Endometrial microvascular endothelial cells (primary cell): Measurements from ENCODE around the gene FGFBP1. TPM values are rescaled to one million over a fixed set of nuclear protein-coding genes. Genes with fewer than 3 reads are reported as not detected.

Source experiments
- in situ Hi-C: cut with HindIII; loops from 2 replicates; pipeline ENCODE4 v1.10.0; 2017; ENCODE audit warnings: low sequenced_read_pairs, low pct_unique_long_range_greater_than_20kb; ENCODE audit errors: inconsistent ontology term
- total RNA-seq: library from RNA; depleted of rRNA; stranded (reverse); fragments of >200 nt; gene quantifications from one replicate; pipeline ENCODE4 v1.2.3, GENCODE V29; 2015; ENCODE audit errors: inconsistent ontology term

FGFBP1 gene
- total RNA-seq, 1 donor from 2014 or later: not detected

DNA sequence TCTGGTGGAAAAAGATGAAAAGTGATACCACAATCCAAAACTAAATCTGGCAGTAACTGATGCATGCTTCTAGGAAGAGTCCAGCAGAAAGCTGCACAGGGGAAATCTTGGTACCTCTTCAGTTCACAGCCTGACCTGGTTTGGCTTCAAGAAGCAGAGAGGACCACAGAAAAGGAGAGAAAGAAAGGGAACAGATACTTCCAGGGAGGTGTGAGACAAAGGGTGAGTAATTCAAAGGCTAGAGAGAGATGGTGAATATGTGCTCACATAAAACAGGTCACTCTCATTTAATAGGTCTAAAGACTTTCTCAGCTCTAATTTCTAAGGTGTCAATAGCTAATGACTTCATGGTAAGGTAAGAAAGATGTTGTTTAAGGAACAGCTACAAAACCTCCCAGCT, 13.2 kb upstream of the FGFBP1 start:
- in situ Hi-C loops: no loop called here

DNA sequence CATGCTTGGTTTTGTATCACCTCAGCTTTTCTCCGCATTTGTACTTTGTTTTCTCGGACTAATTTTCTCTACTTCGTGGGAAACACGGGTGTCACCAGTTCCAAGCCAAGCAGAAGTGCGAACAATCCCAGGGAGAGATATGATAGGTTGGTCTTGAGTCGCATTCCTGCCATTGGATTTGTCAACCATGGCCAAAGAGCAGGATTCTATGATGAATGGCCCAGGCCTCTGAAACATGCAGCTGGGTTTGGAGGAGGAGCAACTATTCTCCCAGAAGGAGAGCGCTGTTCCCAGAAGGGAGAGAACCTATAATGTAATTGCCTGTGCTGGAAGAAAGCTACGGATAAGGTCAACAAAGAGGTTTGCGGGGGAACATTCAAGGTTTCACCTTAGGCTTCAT, 10.3 kb upstream of the FGFBP1 start:
- in situ Hi-C loops: no loop called here

DNA sequence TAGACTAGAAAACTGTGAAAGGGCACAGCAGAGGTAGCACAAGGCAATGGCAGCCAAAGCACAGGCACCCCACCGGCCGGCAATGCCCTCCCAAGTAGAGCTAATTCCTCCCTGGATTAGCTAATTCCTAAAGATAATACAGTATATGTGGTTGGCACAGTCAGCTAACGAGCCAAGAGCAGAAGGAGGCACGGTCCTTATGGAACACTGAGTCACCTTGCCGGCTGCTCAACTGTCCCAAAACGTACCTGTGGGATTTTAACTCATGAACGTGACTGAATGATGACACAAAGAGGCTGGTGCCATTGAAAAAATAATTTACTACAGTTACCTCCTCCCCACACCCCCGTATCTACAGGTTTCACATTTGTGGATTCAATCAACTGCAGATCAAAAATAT, 9.1 kb upstream of the FGFBP1 start:
- in situ Hi-C loops: no loop called here

DNA sequence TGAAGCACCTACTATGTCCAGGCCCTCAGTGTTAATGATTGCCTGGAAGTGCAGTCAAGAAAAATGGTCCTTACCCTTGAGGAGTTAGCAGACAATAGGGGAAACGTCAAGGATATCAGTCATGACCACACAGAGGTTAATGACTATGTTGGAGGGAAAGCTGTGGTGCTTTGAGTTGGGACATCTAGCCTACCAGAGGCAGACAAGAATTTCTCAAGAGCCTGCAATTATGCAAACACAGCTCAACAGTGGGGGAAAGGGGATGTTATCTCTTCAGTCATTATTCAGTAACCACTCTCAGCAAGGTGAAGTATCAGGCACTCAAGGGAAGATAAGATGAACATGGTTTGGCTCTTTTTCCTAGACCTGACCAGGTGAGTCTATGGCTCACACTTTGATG, 7.0 kb upstream of the FGFBP1 start:
- in situ Hi-C loops: no loop called here

DNA sequence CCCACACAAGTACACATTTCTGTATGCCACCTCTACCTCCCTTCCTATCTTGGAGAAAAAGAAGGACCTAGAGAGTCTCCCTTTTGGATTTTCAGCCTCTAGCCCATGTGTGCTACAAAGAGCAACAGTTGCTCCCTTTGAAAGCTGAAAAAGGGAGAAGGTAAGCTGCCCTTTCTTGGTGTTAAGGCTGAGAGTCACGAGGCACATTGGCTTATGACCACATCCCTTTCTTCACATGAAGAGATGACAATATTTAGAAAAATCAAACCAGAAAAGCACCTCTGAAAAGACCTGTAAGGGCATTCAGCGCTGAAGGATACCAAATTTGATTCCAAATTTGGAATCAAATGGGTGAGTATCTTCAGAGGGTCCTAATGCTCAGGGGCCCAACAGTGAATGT, 6.4 kb upstream of the FGFBP1 start:
- in situ Hi-C loops: no loop called here

DNA sequence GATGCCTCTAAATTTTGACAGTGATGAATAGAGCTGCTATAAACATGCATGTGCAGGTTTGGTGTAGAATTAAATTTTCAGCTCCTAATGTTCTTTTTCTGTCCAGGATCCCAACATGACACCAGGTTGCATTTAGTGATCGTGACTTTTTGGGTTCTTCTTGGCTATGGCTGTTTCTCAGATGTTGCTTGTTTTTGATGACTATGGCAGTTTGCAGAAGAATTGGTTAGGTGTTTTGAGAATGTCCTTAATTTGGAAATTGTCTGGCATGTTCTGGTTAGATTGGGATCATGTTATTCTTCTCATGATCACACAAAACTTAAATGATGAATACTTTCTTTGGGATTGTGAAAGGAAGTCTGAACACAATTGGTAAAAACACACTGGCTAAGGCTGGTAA, 3.7 kb upstream of the FGFBP1 start:
- in situ Hi-C loops: no loop called here

DNA sequence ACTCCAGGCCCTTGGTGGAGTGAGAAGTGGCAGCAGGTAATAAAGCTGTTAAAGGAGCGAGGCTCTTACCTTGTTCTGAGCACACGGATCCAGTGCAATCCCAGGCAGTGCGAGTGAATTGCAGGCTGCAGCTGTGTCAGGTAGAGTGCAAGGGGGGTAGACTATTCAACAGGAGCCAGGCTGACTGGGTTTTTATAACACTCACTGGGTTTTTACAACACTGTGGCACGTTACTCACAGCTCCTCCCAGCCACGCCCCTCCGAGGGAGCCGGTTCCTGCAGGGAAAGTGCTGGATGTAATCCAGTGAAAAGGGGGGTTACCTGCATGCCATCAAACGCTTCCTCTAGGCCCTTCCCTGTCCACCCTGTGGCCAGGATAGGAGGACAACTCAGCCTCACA, 358 bp downstream of the FGFBP1 start:
- in situ Hi-C loops: no loop called here

DNA sequence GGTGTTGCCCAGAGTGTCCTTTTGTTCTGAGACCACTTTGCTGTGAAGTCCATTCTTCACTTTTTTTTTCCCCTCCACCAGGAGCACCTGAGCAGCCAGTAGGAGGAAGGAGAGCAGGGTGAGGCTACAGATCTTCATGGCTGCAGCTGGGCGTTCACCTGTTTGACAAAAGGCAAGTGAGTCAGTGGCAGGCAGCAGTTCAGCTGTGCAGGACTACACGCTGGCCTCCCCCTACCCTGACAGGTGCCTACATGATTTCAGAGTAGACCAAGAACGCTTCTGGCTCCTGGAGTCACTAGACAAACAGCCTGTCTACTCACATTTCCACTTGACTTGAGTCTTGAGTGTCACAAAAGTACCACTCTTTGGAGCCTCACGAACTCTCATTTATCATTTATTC, 2.0 kb downstream of the FGFBP1 start:
- in situ Hi-C loops: no loop called here

DNA sequence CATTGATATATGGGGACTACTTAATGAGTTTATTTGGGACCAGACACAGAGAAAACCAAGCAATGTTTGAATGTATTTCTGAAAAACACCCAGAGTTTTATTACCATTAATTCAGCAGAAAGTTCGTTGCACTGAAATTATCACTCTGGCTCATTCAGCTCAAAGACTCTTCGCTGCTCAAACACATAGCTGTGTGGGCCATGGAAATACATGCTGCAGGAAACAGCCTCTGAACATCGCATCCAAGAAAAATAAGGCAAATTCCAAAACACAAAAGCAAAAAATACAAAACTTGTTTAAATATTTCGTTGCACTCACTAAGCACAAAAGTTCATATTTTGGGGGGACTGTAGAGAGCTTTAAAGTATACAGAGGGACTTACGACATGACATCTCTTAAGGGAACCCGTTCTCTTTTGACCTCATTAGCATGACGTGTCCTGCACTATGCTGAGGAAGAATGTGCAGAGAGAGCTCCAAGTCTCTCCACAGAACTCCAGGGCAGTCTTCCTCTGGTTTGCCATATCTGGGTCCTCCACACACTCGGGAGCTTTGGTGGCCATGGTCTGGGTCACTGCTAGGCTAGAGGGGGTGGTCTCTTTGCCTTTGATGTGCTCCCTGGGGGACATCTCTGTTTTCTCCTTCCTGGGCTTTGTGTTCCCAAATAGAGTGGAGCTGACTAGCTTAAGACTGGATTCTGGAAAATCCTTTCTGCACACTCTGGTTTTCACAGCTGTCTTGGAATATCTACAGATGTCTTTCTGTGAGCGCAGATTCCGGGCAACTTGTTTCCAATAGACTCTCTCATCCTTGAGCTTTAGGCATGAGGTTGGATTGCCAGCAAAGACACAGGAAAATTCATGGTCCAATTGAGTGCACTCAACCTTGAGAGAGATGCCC, 2.8 kb downstream of the FGFBP1 start:
- in situ Hi-C loops: no loop called here

DNA sequence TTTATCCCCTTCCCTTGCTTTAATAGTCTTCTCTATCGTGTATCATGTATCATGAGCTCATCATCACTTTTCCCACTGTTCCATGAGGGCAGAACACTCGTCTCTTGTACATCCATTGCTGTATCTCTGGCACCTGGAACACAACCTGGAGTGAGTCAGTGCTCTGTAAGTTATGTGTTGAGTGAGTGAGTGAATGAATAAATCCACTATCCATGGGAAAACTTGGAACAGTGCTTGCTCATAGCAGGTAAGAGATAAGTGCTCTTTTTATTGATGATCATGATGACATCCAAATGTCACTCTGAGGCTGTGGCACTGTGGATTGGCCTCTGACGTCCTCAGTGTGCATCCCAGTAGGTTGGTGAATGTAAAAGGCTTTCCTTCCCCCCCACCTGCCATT, 4.3 kb downstream of the FGFBP1 start:
- in situ Hi-C loops: no loop called here

DNA sequence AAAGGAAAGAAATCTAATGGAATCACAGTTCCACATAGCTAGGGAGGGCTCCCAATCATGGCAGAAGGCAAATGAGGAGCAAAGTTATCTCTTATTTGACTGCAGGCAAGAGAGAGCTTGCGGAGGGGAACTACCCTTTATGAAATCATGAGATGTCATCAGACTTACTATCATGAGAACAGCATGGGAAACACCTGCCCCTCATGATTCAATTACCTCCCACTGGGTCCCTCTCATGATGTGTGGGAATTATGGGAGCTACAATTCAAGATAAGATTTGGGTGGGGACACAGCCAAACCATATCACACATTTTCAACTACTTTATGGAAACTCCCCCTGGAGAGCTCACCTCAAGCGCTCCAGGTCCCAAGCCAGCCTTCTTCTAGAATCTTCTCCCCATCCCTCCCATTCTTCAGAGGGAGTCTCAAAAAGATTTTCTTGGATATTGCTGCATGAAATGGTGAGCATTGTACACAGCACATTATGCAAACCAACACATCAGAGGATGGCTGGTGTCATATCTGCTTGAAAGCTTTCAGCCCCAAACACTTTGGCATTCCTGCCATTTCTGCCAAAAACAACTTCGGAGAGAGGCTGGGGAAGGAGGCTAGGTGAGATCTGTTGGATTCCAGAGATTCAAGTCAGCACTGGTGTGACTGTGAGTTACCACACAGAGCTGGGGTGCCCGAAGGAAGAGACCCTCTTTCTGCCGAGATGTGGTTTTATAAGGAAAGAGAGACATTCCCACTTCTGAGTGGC, 6.9 kb downstream of the FGFBP1 start:
- in situ Hi-C loops: no loop called here

DNA sequence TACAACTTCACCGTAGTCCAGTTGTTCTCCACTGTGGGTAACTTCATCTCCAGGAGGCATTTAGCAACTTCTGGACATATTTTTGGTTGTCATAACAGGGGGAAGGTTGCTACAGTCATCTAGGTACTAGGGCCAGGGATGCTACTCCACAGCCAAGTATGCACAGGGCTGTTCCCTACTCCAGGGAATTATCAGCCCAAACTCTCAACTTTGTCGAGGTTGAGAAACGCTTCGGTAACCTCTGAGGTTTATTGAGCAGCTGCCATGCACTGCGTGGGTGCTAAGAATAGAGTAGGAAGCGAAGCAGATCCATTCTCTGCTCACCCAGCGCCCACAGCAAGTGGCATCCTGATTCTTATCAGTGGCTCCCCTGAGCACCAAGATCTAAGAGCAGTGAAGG, 8.2 kb downstream of the FGFBP1 start:
- in situ Hi-C loops: no loop called here

DNA sequence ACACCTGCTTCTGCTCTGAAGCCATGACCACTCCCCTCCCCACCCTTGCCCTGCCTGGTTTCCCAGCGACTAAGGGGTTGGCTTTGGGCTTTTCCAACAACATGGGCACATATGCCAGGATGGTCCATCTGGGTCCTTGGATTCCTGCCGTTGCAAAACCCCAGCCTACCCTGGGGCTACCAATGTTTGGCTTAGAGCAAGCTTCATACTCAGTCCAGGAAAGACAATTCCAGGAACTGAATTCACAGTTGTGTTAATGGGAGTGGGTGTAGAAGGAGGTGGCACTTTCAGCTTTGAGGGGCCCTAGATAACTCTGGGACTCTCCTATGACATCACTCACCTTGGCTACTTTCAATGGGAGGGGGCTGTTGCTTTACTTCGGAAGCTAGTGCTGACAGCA, 9.0 kb downstream of the FGFBP1 start:
- in situ Hi-C loops: no loop called here

DNA sequence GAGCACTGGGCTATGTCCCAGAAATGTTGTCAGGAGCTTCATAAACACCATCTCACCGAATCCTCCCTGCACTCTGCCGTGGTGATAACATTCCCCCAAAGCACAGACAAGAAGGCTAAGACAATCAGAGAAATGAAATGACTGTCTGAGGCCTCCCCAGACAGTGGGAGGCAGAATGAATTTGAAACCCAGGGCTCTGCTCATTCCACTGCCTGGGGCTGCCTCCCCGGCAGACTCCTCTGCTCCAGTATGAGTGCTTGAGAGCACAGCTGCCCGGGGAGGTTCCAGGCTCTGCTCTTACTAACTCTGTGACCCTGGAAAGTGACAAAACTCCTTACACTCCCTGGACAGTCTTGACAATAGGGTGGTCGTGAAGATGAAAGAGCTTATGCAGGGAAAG, 9.7 kb downstream of the FGFBP1 start:
- in situ Hi-C loops: no loop called here

DNA sequence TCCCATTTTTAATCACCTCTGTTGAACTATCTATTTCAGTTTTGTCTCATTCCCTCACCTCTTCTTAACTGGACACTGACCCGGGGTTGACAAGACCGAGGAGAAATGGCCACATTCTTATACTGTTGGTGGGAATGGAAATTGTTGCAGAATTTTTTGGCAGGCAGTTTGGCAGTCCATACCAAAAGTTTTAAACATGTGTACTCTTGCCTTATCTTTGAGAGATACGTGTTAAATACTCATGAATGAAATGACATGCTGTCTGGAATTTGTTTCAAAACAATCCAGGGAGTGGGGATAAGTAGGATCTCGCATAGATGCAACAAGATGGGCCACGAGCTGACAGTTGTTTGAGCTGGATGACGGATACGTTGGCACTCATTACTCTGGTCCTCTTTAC, 12.1 kb downstream of the FGFBP1 start:
- in situ Hi-C loops: no loop called here

DNA sequence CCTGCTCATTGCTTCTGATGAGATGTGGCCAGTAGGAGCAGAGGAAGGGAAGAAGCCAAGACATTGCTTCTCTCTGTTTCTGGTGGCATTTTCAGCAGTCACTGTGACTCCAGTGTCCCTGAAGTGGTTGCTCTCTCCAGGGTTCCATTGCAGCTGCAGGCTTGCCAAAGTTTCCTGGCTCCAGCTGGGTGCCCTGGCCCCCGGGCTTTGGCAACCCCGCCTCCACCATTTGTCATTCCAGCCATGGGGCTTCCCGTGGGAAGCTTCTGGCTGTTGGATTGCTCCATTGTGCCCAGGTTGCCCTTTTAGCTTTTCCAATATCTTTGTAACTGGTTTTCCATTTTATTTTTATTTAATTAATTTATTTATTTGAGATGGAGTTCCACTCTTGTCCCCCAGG, 12.7 kb downstream of the FGFBP1 start:
- in situ Hi-C loops: no loop called here

DNA sequence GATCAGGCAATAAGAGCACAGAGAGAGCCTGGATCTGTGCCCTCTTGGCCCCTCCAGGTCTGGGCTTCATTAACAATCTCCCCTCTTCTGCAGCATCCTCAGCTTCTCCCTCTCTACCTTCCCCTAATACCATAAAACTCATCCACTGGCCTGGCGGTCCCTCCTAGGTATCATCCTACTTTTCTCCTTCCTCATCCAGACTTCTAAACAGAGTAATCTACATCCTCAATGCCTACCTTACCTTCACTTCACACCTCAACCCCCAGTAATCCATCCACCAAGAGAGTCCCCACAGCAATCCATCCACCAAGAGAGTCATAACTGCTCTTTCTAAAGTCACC, 17.0 kb downstream of the FGFBP1 start:
- in situ Hi-C loops: no loop called here

DNA sequence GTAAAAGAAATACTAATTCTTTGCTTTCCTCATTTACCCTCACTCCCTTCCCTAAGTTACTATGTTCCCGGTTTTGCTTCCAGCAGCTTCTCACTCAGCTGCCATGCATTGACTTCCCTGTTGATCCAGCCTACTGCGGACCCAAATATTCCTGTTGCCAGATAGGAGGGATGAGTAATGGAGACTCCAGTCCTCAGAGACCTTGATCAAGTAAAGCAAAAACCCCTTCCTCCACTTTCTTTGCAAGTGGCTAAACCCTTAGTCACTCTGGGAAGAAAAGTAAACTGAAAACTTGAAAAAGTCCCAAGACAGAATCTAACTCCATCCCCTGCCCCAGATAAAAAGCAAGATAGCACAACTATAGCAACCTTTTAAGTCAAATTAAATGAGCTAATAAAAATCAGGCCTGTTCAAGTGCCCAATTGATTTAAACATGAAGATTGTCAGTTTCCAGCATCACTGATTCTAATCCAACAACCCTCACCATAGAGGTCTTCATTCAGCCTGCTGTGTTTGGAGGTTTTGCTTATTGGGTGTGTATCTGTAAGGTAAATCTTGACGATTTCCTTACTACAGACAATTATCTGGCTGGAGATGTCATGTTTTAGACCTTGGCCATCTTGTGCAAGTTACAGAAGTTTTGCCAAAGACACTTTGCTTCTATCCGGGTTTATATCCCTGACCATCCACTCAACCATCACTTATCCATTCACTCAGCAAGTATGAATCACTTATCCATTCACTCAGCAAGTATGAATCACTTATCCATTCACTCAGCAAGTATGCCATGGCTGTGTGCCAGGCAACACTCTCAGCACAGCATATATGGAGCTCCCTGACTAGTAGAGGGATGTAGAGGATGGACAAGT, 17.6 kb downstream of the FGFBP1 start:
- in situ Hi-C loops: no loop called here

DNA sequence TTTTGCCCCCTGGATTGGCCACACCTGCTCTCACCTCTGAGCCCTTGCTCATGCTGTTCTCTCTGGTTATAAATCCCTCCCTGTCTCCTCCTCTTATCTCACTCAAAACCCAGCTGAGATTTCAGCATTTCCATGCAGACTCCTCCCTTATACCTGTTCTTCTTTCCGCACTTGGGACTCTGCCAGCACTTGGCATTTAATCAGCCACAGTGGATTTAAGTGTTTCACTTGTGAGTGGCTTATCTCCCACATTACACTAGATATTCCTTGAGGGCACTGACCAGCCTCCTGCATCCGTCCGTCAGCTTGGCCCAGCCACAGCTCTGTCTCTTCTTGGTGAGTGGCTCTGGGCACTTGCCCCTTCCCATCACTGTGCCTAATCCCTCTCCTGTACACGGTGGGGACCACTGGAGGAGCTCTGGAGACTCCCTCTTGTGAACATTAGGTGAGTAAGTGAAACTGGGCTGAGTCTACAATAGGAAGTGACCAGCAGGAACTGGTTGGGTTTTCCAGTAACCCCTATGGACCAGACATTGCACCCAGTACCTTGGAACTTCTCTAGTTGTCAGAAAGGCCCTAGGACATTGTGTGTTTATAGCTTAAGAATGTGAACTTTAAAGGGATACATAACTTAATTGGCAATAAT, 19.9 kb downstream of the FGFBP1 start:
- in situ Hi-C loops: no loop called here
